GM18907 (cell line): ENCODE results near the gene LHX3.

Source experiments
- ATAC-seq: cut with Tn5 transposase; IDR thresholded peaks from one replicate; pipeline ENCODE4 v1.9.1; 2021; ENCODE audit warnings: mild to moderate bottlenecking, moderate library complexity; ENCODE audit not compliant: unreplicated experiment

The LHX3 gene

DNA sequence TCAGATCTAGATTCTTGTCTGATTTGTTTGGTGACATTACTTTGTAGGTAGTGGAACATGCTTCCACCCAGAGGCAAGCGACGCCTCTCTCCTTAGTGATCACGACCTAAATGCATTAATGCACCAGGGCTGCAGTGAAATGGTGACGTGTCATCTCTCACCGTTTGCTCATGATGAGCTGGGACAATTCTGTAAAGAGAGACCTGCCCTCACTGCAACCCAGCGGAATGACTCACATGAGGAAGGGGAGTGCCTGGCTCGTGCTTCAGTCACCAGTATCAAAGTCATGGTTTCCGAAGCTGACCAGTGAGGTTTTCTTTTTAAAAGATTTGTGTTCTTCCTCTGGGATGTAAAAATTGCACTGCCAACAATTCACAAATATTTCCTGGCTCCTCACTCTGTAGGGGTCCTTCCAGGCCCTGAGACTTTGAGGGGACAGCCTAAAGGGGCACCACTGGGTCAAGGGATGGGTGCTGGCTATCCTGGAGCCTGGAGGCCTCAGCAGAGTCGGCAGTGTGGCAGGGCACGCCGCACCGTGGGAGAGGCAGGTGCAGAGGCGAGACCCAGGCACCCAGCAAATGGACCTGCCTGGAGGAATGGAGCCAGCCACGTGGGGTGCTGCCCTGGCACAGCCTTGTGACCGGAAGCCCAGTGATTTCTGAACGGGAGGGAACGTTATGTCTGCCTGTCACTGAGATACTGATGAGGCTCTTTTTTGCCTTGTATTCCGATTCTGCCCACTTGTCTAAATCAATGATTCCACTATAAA is 23.4 kb upstream of the LHX3 start:
- no peak for ATAC-seq

DNA sequence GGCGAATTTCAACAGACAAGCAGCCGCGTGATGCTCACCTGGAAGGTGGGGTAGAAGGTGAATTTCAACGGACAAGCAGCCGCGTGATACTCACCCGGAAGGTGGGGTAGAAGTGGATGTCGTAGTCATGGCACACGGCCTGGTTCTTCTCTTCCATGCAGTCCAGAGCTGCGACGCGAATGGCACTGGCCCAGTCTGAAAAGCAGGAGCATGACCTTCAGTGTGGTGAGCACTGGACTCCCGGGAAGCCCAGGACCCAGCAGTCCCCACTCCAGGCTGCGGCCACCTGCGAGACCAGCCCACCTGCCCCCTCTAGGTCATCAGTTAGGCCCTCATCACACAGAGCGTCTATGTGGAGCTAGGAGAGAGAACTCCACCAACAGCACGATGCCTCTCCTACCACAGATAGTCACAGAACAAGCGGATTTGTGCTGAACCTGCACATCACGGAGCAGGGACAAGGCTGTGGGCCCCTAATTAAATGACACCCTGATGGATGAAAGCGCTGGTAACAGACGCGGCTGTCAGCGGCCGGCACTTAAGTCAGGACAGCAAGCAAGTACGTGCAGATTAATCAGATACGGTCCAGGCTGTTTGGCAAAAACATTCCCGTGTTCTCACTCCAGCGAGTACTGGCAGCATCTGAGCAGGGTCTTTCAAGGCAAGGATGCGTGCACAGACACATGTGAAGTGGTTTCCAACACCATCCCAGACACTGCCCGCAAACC is 21.9 kb upstream of the LHX3 start:
- ATAC-seq = no peak

DNA sequence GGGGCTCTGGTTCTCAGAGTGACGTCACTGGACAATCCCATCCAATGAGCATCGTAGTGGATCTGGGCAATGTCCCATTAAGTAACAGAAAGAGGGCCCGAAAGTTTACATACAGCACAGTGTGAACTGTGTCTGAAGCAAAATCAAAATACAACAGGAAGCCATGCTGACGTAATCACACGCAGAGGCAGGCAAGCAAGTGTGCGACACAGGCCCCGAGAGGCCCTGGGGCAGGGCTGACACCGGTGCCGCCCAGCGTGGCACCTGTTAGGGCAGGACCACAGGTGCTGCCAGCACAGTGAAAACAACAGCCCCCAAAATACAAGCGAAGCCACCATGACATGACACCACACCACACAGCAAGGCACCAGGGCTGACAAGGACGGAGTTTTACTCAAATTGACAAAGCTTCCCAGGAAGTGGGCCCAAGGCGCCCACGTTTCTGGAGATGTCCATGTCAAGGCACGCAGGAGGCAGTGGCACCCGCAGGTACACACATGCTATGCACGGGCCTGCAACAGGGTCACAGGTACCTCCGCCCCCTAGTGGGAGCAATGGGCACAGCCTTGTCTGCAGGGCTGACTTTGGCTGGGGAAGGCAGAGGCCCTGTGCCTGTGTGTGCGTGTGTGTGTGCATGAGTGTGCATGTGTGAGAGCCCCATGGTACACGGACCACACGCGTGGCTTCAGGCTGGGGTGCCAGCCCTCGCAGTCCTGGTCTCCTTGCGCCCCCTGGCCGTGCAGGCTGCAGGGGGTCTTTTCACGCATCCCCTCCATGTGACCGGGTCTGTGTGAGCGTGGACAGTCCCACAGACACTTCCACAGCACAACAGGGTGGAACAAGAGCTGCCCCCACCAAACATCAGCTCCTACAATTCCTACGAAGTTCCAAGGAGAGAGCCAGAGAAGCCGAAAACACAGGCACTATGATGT is 21.1 kb upstream of the LHX3 start:
- ATAC-seq = peak; percentile 56

DNA sequence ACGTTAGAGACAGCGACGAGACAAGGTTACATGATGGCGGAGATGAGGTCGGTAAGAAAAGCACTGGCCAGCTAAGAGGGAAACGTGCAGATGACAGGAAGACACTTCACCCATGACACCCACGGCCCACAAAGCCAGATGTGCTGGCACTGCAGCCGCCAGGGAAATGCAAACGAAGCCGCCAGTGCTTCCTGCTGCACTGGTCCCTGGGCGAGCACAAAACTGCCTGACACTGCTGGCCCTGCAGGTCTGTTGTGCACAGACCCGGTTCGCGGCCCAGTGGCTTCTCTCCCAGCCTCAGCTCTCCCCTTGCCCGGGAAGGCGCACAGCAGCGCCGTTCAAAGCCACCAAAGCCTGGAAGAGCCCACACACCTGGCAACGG is 20.4 kb upstream of the LHX3 start:
- ATAC-seq = peak; percentile 57

DNA sequence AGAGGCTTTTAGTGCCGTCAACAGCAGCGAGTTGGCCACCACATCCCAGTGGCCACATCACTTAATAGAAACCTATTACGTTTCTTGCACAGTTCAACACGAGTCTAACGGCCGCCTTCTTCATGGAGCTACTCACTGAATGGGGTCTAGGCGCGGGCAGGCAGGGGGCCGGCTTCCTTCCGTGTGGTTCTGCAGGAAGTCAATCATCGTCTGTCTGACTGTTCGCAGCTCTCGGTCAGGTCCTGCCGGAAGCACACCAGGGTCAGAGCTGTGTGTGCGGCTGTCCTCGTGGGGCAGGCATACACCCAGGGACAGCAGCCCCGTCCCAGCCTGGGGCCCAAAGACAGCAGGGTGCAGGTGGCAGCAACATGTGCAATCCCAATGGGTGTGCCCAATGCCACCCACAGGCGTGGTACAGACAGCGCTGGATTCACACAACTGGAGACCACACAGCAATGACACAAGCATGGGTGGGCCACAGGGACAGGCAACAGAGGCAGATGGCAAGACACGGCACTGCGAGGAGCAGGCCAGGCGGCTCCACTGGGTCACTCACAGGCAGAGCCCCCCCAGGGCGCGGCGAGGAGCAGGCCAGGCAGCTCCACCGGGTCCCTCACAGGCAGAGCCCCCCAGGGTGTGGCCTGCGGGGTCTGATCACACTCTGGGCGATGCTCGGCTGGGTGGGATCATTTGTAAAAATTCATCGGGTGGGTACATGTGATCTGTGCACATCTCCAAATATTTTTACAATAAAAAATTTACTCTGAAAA is 19.1 kb upstream of the LHX3 start:
- no peak for ATAC-seq

DNA sequence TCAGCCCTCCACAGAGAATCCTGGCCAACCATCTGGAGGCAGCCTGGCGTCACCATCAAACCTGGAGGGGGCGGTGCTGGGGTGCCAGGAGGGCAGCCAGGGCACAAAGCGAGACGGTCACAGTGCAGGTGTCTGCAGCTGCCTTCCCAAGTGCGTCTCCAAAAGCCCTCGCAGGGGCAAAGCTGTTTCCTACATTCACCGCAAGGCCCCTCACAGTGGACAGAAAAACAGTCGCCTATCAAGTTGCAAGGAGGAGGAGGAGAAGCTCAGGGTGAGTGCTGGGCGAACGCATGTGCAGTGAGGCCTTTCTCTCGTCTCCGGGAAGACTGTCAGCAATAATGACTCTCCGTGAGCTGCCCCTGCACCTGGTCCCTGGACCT is 18.0 kb upstream of the LHX3 start:
- no peak for ATAC-seq

DNA sequence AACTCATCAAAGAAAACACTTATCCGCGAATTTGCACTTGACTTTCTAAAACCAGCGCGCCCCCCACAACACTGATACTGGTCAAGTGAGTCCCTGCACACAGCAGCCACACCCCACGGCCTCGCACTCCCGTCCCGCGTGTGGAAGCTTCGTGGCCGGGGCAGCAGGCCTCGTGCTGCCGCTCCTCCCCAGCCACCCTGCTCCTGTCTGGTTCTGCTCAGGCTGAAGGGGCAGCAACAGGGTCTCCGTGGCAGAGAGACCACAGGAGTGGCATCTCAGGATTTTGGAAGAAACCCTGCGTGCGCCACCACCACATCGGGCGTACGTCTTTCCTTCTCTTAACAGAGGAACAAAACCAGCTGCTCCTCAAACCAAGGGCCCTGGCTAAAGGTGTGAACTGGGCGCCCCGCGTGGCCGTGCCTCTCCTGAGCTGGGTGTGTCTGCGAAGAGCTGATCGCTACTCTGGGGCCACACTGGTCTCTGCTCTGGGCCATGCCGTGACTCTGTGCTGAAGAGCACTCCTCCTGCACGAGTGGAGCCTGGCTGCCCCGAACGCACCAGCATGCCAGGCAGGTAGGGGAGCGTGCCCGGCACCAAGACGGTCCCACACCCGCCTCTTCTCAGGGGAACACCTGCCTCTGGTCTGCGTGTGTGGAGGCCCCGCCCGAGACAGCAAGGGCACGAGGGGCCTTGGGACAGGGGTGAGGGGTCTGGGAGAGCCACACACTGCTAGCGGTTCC is 17.4 kb upstream of the LHX3 start:
- ATAC-seq = no peak

DNA sequence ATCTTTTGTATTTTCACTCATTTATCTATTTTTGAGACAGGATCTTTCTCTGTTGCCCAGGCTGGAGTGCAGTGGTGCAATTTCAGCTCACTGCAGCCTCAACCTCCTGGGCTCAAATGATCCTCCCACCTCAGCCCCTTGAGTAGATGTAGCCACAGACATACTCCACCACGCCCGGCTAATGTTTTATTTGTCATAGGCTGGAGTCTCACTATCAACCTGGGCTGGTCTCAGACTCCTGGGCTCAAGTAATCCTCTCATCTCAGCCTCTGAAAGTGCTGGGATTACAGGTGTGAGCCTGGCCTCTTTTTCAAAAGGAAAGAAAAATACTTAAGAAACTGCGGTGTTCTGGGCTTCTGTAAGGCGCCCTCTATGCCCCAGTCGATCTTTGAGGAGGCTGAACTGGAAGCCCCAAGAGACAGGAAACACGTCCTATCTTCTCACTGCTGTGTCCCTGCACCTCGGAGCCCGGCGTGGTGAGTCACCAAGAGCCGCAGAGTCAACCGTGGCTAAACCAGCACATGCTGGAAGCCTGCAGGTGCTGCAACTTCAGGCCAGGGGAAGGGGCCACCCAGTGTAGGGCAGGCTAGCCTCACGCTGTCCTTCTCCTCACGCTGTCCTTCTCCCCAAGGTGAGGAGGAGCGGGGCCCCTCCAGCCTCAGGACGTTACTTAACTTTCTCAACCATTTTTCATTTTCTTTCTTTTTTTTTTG is 15.2 kb upstream of the LHX3 start:
- no peak for ATAC-seq

DNA sequence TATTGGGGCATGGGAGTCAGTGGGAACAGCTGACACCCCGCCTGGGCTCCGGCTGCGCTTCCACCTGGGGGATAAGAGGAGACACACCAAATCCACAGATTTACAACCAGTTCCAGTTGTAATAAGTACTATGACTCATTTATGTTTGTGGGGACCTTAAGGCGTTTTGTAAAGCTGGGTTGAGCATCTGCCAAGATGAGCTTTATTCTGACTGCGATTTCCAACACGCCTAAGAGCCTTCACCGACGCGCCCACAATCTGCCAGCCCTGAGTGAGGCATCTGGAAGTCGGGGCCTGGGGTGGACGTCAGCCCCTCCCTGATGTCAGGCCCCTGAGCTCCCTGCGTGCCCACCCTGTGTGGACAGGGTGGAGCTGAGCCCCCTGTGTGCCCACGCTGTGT is 14.3 kb upstream of the LHX3 start:
- ATAC-seq = no peak

DNA sequence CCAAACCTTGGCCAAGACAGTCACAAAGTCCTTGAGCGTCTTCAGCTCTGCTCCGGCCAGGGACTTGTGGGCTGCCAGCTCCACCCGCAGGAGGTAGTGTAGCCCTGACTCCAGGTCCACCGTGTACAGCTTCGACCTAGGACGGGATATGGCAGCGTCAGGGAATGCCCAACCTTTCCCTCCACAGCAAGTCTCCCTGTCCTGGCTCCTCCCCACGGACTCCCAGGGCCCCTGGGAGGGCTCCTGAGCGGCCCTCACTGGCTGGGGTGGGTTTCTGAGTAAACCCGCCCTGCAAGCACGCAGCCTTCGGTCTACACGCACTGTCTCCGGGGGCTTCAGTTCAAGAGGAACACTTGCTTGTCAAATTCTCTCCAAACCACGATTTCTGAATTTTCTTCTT is 13.7 kb upstream of the LHX3 start:
- ATAC-seq = no peak

DNA sequence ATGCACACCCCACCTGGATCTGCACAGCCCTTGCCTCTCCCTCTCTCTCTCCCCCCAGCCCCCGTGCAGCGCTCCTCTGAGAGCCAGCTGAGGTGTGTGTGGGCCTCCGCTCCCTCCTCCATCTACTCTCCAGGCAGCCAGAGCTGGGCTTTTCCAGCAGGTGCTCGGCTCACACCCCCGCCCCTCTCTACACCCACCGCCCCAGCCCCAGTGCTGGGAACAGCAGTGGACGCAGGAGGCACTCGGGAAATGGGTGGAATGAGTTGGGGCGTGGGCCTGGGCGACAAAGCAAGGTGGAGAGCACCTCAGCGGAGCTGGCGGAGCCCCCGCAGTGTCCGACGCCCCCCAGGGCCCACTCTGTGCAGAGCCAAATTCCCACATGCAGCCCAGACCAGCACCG is 13.3 kb upstream of the LHX3 start:
- no peak for ATAC-seq

DNA sequence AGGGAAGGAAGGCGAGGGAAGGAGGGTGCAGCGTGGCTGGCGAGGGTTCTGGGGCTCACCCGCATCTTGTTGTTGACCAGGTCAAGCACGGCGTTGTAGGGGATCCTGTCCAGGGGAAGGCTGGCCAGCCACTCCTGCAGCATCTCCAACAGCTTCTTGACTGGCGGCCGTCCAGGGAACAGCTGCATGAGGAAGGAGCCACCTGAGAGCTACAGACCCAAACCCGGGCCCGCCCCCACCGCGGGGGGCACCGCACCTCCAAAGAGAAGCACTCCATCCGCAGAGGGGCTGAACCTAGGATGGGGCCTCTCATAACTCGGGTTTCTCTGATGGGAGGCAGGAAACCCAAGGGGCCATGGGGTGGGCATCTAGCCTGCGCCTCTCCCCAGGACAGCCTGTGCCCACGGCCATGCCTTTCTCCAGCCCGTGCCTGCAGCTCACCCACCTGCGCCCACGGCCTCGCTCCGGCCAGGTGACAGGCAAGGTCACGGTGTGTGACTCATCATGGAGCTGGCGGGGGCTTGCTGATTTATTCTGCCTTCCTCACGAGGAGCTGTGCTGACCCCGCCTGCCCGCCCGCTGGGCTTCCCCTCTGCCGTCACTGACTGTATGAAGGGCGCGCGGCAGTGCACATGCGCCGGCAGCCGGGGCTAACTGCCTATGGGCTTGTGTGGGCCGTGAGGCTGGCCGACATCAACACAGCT is 11.8 kb upstream of the LHX3 start:
- ATAC-seq = no peak

DNA sequence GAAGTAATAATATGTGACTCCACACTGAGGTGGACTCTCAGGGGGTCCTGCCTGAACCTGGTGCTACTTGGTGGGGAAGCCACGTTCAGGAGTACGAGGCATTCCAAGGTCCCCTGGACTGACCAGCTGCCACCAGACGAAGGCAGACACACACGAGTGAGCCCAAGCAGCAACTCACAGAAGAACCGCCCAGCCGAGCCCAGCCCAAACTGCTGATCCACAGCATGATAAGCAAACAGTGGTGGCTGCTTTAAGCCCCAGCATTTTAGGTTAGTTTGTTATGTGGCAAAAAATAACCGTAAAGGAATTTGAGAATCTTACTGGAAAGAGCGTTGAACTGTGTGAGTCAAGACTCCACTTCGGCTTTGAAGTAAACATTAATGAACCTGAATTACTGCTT is 8.8 kb upstream of the LHX3 start:
- ATAC-seq = no peak

DNA sequence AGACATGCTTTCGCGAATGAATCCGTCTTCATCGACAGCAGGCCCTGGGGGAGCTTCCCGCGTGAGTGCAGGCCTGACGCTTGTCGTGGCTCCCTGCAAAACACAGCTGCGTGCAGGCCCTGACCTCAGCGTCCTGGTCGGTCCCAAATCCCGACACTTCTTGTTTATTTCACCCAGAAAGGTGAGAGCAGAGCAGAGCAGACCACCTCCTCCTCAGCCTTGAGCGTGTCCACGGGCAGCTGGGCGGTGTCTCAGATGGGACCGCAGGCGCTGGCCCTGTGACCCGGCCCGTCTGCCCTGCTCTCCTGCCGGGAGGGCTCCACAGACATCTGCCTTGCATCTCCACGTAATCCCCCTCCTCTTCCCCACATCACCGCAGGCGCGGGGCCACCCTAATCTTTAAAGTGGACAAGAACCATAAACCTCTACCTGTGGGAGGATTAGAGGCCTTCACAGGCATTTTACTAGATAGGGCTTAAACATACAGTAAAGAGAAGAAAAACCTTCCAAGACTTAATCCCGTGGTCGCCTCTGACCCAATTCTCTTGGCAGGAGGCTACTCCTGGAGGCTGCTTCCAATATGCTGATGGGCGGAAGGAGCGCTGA is 7.5 kb upstream of the LHX3 start:
- ATAC-seq = no peak

DNA sequence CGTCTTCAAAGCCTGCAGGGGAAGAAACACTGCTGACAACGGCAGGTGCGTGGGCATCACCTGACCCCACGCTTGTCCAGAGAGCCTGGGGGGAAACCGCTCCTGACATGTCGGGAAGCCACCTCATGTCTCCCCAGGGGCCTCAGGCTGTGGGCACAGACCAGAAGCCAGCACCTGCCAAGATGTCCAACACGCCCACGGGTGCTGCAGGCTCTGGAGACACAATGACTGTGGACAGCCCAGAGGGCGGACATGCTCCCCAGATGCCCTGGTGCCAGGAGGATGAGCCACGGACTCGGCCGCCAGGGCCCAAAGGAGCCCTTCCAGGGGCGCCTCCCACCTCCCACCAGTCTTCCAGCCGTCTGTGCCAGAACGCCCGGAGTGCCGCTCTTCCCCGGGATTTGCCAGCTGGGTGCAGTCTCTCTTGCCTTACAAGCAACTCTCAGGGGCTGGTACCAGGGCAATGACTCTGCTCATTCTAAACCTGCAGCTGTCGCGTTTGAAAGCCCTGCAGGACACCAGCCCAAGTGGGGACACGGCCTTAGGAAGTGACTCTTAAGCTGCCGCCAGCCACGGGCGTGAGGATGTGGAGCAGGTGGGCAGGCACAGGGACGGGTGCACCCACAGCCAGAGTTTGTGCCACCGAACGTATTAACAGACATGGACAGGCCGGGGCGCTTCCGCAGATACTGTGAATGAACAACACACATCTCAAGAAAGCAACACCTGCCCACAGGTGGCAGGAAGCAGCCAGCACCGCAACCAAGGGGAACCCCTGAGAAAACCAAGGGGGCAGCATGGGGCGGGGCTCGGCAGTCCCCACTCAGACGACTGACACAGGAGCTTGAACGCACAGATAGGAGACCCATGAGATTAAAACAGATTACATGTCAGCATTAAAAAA is 6.8 kb upstream of the LHX3 start:
- ATAC-seq = no peak

DNA sequence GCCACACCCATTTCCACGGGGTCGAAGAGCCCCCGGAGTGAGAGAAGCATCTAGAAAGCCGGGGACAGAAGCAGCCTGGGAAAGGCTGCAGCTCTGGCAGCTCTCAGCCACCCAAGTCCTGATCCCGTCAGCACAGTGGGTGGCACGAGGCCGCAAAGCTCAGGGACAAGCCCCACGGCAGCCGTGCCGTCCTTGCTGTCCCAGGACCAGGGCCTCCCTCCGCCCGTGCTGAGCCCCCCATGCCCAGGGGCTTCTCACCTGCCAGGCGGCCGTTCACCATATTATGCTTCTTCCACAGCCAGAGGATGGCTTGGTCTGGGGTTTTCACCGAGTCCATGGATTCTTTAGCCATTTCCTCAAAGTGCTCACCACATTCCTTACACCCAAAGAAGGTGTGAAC is 6.1 kb upstream of the LHX3 start:
- ATAC-seq = no peak

DNA sequence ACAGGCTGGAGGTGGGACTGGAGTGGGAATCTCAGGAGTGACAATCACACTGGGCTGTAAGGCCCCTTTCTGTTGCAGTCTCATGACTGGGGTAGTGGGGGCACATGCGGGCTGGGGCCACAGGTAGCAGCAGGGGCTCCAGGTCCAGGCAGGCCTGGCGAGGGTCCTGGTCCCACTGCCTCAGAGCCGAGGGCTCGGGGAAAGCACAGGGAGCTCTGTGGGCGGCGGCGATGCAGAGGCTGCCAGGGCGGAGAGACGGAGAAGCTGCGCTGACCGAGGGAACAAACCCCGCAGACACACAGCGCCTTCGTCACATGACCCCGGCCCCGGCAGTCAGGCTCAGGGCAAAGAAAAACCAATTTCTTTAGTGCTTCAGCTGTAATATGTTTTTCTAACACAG is 5.3 kb upstream of the LHX3 start:
- no peak for ATAC-seq

DNA sequence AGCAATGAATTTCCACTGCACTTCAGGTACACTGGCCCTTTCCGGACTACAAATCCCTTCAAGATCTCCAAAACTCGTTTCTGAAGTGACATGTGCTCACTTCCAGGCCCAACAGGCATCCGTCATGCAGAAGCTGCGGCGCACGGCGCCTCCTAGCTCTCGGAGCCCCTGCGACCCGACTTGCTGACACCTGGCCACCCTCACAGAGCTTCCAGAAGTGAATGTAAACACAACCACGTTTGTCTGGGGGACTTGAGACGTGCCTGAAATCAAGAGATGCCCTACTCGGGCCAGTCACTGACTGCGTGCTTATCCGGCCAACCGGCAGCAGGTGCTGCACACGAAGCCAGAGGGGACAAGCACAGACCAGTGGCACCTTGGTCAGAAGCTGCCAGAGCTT is 4.9 kb upstream of the LHX3 start:
- ATAC-seq = no peak
